NCI-H82 (cell line): ENCODE results near the gene ADAMTS2.

ENCODE experiments used
- DNase-seq: peaks from one replicate; lab custom pipeline; 2025; lab: John Stamatoyannopoulos, UW

ADAMTS2 gene

DNA sequence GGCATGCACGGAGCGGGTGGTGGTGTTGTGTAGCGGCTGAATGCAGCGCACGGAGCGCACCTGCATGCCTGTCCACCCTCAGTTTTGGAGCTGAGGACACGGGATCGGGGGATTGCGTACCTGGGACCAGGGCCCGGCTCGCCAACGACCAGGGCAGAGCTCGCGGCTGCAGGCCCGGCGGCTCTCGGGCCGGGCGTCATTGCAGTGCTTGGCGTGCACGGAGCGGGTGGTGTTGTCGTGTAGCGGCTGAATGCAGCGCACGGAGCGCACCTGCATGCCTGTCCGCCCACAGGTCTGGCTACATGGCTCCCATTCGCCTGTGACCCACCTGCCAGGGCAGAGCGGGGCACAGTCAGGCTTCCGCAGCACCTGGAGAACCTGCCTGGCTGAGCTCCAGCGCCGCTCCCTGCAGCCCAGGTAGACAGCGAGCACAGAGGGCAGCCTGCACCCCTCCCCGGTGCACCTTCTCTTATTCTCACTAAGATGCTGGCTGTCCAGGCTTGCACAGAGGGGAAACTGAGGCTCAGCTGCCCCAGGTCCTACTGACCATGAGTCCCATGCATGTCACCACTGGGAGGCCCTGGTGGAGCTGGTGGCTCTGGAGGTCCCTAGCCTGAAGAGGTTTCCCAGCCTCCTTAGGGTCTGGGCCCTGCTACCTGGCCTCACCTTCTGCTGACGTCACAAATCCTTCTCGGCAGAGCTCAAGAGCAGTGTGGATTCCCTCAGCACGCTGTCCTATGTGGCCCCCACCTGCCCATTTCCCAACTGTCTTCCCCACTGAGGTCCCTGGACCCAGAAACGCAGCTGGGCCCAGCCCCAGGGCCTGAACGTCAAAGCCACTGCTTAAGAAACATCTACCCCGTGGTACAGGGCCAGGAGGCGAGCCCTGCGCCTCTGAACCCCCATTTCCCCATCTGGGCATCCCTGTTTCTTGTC is 220.1 kb downstream of the ADAMTS2 start:
- DNase-seq = no peak

- DNase-seq = no peak
Measured at GRCh38 chr5:179124273-179124852, 220.9 kb downstream of the ADAMTS2 start.

- DNase-seq = no peak
Measured at GRCh38 chr5:179123491-179124272, 221.6 kb downstream of the ADAMTS2 start.

DNA sequence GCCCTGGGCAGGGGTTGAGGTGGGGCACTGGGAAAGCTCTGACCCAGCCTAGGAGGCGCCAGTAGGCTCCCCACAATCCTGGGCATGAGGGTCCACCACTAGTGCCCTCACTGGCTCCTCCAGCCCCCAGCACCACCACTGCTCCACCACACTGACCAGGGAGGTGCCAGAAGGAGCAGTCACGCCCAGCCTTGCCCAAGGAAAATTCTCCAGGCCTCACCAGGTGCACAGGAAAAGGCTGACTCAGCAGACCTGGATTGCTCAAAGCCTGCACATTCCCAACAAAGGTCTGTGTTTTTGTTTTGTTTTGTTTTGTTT is 222.2 kb downstream of the ADAMTS2 start:
- no peak for DNase-seq

- DNase-seq = no peak
Measured at GRCh38 chr5:179122411-179123108, 222.7 kb downstream of the ADAMTS2 start.

DNA sequence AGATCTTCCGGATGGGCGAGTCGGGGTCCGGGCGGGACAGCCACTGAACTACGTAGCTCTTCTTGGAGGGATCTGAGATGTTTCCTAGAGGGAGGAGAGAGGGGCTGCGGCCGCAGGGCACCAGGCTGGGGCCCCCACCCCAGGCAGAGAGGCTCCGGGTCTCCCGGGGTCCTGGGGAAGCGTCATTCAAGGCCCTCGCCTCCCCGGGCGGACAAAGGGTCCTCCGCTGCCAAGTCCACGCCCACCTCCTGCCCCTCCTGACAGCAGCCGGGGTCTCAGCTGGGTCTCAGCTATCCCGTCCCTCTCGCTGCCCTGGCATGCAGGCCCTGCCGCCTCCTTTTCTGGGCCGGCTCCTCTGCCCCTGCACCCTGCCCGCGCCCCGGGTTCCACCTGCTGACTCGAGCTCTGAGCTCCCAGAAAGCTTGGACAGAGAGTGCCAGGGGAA is 223.6 kb downstream of the ADAMTS2 start:
- DNase-seq = no peak

DNA sequence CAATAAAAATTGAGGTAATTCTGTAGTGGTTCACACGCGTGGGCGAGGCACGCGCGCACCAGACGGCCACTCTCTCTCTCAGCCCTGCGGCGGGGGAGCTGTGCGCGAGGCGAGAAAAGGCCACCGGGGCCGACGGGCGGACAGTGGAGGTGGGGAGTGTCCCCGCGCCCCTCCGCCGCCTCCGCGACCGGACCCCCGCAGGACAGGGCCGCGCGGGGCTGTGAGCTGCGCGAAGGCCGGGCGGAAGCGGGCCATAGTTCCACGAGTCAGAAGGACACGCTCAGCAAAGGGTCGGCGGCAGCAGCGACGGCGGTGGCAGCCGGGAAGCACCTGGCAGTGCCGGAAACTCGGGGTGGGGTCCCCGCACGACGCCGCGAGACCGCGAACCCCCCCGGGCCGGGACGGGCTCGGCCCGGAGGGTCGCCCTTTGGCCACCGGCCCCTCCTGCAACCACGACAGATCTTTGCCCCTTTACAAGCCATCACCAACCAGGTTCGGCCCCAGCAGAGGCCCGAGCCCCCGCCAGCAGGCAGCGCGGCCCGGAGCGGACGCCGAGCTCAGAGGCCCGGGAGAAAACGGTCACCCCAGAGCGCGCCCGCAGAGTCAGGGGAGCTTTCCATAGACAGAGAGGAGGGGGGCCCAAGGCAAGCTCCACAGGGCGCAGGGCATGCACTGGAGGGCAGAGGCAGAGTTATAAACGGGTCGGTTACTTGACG is 224.2 kb downstream of the ADAMTS2 start:
- no peak for DNase-seq

DNA sequence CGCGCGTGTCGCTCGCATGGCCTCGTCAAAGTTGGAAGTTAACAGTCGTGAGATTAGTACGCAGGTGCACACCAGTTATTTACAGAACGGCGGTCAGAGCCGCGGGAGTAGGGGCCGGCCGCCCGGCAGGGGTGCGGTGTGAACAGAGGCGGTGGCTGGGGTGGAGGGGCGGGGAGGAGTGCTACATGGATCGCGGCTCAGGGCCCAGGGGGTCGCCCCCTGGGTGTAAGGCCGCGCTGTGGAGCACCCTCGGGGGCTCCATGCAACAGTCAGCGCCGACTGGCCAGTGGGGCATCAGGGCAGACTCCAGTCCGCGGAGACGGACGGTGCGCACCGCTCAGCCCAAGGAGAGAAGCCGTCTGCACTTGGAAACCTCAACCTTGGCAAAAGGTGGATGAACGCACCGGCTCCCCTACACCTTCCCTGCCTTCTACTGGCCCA is 224.8 kb downstream of the ADAMTS2 start:
- no peak for DNase-seq

DNA sequence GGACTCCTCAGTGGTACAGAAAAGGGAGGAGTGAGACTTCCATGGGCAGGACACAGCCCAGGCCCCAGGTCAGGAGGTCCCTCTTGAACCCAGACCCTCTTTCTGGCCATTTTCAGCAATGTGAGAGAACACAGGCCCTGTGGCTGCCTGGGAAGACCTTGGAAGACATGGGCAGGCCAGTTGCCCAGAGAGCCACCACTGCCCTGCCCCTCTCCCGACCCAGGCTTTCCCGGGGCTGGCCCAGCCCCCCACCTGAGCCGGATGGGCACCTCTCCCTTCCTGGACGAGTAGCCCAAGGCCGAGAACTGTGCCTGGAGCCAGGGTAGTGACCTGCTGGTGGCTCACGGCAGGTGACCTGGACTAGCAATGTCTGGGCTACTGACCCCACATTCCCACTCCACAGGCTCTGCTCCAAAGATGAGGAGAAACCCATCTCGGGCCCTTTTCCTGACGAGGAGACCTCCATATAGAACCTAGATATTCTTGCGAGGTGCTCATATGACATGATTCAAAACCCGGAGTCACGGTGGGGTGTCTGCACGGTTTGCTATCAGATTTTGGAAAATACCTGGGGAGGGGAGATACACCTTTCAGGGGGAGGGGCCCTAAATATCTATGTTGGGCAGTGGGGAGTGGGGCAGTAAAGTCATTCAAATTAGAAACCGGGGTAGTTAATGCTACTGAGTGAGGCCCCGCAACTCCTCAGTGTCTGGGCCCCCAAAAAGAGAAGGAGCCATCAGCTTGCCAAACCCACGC is 225.7 kb downstream of the ADAMTS2 start:
- no peak for DNase-seq

GRCh38 chr5:179118756-179119414 is 226.4 kb downstream of the ADAMTS2 start:
- DNase-seq = no peak

GRCh38 chr5:179118338-179118737 is 226.9 kb downstream of the ADAMTS2 start:
- no peak for DNase-seq

- DNase-seq = no peak
Measured at GRCh38 chr5:179115845-179116524, 229.3 kb downstream of the ADAMTS2 start.

GRCh38 chr5:179115307-179115706 is 230.0 kb downstream of the ADAMTS2 start:
- DNase-seq = no peak

- no peak for DNase-seq
Measured at GRCh38 chr5:179114756-179115155, 230.5 kb downstream of the ADAMTS2 start.

- no peak for DNase-seq
Measured at GRCh38 chr5:179113945-179114641, 231.2 kb downstream of the ADAMTS2 start.

DNA sequence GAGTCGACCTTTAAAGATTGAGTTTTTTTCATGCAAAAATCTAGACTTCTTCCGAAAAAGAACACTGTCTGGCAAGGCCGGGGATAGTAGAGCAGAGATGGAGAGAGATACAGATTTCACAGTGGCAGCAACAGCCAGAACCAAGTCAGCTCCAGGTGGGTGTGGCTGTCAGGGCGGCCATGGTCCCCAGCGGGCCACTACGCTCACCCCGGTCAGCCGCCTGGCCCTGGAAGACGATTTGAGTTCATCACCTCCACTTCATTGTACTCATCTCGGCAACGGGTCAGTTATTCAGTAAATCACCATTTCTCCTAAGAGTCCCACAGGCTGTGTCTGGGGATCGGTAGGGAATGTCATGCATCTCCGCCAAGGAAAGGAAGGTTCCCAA is 232.1 kb downstream of the ADAMTS2 start:
- no peak for DNase-seq

- DNase-seq = no peak
Measured at GRCh38 chr5:179112469-179113142, 232.7 kb downstream of the ADAMTS2 start.
